GM18868 (cell line): ENCODE results near the gene CLEC5A.
"Not testable (repeated sequence)": the region's sequence is repeated elsewhere in the genome, so short reads cannot be mapped to it uniquely, and the experiment has no call there.

ENCODE experiments used
- ATAC-seq: cut with Tn5 transposase; IDR thresholded peaks from one replicate; pipeline ENCODE4 v1.9.1; 2021; ENCODE audit warnings: mild to moderate bottlenecking, moderate library complexity; ENCODE audit not compliant: unreplicated experiment

Gene CLEC5A

GRCh38 chr7:141946796-141947195 lies at the start of gene CLEC5A:
CLEC5A (minus strand) TSS chr7:141946974; CDS start chr7:141946292, 682 bp downstream.
- no peak for ATAC-seq

GRCh38 chr7:141993354-141993753 lies 46.6 kb upstream of the CLEC5A start:
- no peak for ATAC-seq

- ATAC-seq = no peak
Measured at GRCh38 chr7:141992688-141993087, 45.9 kb upstream of the CLEC5A start.

- ATAC-seq = no peak
Measured at GRCh38 chr7:141992156-141992555, 45.4 kb upstream of the CLEC5A start.

GRCh38 chr7:141991140-141991539 lies 44.4 kb upstream of the CLEC5A start:
- ATAC-seq = no peak

GRCh38 chr7:141990011-141990725 lies 43.4 kb upstream of the CLEC5A start:
- no peak for ATAC-seq

GRCh38 chr7:141987803-141988202 lies 41.0 kb upstream of the CLEC5A start:
- not testable (repeated sequence) for ATAC-seq

GRCh38 chr7:141986923-141987322 lies 40.1 kb upstream of the CLEC5A start:
- ATAC-seq = no peak

- ATAC-seq = not testable (repeated sequence)
Measured at GRCh38 chr7:141985926-141986325, 39.2 kb upstream of the CLEC5A start.

- ATAC-seq = no peak
Measured at GRCh38 chr7:141979568-141979967, 32.8 kb upstream of the CLEC5A start.

GRCh38 chr7:141978351-141978750 lies 31.6 kb upstream of the CLEC5A start:
- ATAC-seq = no peak

- ATAC-seq = no peak
Measured at GRCh38 chr7:141976524-141977245, 29.9 kb upstream of the CLEC5A start.

GRCh38 chr7:141975806-141976523 lies 29.2 kb upstream of the CLEC5A start:
- ATAC-seq = peak; percentile 86

- no peak for ATAC-seq
Measured at GRCh38 chr7:141974831-141975230, 28.1 kb upstream of the CLEC5A start.

GRCh38 chr7:141973673-141974072 lies 26.9 kb upstream of the CLEC5A start, which contains the start of gene TAS2R38:
TAS2R38 (minus strand) TSS chr7:141973773; CDS start chr7:141973689, 84 bp downstream.
- no peak for ATAC-seq

GRCh38 chr7:141960687-141961422 lies 14.1 kb upstream of the CLEC5A start:
- peak; percentile 98 for ATAC-seq

GRCh38 chr7:141956084-141956483 lies 9.3 kb upstream of the CLEC5A start:
- ATAC-seq = no peak

GRCh38 chr7:141954334-141954733 lies 7.6 kb upstream of the CLEC5A start:
- ATAC-seq = no peak

GRCh38 chr7:141952461-141952860 lies 5.7 kb upstream of the CLEC5A start:
- ATAC-seq = no peak

- ATAC-seq = no peak
Measured at GRCh38 chr7:141950806-141951205, 4.0 kb upstream of the CLEC5A start.

GRCh38 chr7:141949911-141950310 lies 3.1 kb upstream of the CLEC5A start:
- ATAC-seq = no peak
